HG02852 (cell line): ENCODE measurements around the gene SBNO2.
A peak's percentile ranks its signal among the peaks of the same experiment; 100 is the strongest.

Source experiments
- ATAC-seq: cut with Tn5 transposase; IDR thresholded peaks from one replicate; pipeline ENCODE4 v1.9.1; 2021; ENCODE audit warnings: mild to moderate bottlenecking, moderate library complexity; ENCODE audit not compliant: unreplicated experiment

SBNO2 gene

GRCh38 chr19:1076951-1077350 is 97.1 kb downstream of the SBNO2 start:
- peak; percentile 61 for ATAC-seq

DNA sequence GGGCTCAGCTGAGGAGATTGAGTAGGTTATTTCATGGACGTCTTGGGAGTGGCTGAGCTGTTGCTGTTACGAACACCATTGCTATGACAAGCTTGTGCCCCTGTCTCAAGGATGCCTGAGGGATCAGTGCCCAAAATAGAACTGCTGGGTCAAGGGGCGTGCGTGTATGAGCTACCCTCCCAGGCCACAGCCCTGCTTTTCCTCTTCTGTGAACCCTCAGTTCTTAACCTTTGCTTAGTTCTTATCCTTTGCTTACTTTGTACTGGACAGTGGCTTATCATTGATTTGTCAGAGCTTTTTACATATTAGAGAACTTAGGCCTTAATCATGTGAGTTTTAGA is 98.1 kb downstream of the SBNO2 start:
- ATAC-seq, result no peak

DNA sequence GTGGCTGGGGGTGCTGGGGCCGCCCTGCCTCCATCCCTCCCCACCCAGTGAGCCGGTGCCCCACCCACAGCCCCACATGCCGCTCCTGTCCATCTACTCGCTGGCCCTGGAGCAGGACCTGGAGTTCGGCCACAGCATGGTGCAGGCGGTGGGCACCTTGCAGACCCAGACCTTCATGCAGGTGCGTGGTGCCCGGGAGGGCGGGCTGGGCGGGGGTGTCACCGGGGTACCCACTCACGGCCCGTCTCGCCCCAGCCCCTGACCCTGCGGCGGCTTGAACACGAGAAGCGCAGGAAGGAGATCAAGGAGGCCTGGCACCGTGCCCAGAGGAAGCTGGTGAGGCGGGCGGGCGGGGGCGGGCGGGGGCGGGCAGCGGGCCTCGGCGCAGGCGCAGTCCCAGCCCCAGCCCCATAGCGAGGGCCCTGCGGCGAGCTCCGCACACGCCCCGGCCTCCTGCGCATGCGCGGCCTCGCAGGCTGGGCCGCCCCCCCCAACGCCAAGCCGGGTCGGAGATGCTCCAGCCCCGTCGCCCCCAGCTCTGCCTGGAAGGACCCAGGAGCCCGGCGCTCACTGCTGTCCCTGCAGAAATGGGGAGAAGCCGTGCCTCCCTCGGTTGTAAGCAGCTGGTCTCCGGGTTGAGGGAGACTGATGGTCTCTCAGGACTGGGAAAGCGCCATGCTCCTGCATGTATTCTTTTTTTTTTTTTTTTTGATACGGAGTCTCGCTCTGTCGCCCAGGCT is 99.4 kb downstream of the SBNO2 start:
- peak; percentile 35 for ATAC-seq

- ATAC-seq, result no peak
Observed at GRCh38 chr19:1073956-1074517, 100.0 kb downstream of the SBNO2 start.

DNA sequence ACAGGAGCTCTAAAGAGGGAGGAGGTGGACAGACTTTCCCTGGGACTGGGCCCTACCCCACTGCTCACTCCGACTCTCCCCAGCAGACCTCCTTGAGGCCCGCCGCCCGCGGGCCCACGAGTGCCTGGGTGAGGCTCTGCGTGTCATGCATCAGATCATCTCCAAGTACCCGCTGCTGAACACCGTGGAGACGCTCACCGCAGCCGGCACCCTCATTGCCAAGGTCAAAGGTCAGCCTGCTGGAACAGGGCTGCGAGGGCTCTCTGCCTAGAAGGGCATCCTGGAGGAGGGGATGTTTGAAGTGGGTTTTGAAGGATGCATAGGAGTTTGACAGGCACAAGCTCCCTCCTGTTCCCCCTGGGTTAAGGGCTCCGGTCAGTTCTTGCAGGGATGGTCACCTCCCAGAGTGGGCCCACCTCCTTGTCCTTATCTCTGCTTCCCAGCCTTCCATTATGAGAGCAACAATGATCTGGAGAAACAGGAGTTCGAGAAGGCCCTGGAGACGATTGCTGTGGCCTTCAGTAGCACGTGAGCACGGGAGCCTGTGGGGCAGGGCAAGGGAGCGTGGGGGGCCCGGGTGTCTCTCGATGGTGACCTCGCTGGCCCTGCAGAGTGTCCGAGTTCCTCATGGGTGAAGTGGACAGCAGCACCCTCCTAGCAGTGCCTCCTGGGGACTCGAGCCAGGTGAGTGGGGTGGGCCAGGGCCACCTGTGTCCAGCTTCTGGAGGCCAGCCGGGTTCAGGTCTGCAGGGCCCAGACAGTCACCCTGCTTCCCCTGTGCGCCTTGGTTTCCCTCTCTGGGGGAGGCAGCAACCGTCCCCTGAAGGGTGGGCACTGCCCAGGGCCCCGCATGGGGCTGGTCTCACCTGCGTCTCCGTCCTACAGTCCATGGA is 100.8 kb downstream of the SBNO2 start:
- ATAC-seq, result no peak

DNA sequence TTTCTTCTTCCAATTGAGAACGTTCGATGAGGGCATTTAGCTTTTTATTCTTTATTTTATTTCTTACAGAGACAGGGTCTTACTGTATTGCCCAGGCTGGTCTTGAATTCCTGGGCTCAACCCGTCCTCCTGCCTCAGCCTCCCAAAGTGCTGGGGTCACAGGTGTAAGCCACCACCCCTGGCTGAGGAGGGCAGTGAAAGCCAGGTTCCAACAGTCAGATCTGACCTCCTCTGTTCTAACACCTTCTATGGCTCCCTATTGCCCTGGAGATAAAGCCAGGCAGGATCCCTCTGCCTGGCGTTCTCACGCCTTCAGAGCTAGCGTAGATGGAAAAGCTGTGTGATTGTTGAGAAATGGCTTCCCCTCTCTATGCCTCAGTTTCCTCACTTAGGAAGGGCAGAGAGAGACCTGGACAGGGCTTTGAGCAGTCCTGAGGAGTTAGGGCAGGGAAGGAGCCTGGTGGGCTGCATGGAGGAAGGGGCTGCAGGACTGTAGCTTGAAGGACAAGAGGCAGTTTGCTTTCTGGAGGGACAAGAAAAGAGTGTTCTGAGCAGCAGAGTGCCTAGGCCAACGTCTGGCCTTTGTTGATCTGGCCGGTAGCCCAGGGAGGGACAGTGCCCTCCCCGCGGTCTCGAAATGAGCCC is 101.6 kb downstream of the SBNO2 start:
- ATAC-seq, result no peak

- ATAC-seq, result no peak
Observed at GRCh38 chr19:1070931-1071791, 102.9 kb downstream of the SBNO2 start.

- ATAC-seq, result no peak
Observed at GRCh38 chr19:1070576-1070930, 103.5 kb downstream of the SBNO2 start.

DNA sequence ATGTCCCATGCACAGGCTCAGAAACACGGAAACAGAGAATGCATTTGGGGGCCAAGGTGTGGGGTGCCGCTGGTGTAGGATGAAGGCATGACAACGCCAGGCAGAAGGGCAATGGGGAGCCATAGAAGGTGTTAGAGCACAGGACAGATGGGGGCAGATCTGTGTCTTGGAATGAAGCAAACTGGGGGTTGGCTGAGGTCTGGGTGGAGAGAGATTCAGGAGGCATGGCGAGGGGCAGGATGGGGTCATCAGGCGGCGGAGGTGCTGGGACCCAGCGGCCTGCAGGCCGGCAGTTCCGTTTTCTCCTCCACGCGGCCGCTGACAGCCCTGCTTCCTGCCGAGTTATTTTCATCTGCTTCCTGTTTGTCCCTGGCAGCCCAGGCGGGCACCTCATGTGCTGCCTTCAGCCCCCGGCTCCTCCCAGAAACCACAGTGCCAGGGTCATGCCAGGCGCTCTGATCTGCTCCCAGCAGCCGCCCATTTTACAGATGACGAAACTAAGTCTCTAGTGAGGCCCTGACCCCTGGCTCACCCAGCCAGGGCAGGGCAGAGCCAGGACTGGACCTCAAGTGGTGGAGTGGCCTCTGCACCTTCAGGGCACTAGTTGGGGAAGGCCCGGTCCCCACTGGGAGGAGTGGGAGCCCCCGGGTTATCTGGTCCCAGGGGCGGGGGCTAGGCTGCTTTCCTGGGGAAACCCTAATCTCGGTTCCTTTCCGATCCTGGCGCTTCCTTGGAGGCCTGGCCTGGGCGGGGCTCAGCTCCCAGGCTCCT is 104.9 kb downstream of the SBNO2 start:
- no peak for ATAC-seq

- ATAC-seq, result no peak
Observed at GRCh38 chr19:1068009-1069001, 105.8 kb downstream of the SBNO2 start.

DNA sequence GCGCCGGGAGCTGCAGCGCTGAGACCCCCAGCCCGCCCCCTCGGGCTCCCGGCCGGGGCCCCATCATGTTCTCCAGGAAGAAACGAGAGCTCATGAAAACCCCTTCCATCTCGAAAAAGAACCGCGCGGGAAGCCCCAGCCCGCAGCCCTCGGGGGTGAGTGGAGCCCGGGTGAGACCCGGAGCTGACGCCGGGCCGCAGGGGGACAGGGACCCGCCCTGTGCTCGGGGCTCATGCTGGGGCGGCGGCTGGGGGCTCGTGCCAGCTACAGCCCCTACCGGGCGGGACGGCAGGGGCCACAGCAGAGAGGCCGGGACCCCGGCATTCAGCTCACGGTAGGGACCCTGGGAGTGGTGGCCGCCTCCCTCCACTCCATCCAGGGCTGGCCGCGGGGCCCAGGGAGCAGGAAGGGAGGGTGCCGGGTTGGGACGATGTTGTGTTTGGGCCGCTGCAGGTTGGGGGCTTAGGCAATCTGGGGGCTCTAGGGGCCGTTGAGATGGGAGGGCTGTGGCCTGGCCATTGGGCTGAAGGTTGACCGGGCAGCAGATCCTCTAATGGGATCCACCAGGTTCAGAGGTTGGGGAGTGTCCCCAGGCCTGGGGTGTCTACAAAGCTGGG is 106.6 kb downstream of the SBNO2 start:
- ATAC-seq, result no peak

GRCh38 chr19:1066748-1067340 is 107.2 kb downstream of the SBNO2 start, which contains the start of gene ARHGAP45:
ARHGAP45 (plus strand) TSS chr19:1067167; CDS start chr19:1067406, 239 bp downstream.
- no peak for ATAC-seq

DNA sequence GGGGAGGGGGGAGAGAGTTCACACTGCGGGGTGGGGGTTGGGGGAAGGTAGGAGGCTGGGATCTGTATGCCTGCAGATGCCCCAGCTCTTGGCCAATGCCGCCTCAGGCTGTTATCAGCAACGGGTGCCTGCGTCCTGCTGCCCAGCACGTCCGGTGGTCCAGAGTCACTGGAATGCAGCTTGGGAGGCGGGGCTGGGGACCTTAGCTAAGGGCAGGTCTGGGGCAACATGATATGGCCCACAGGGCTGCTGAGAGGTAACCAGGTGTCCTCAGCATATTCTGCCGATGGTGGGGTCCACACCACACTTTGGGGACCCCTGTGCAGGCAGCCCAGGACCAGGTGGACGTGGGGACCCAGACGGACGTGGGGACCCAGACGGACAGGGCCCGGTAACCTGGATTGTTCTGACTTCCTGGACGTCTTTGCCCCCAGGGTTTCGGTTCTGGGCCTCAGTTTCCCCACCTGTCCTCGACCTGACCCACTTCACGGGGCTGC is 107.8 kb downstream of the SBNO2 start:
- ATAC-seq, result no peak

- no peak for ATAC-seq
Observed at GRCh38 chr19:1065606-1066109, 108.4 kb downstream of the SBNO2 start.

GRCh38 chr19:1064661-1065605 is 109.1 kb downstream of the SBNO2 start:
- ATAC-seq, result no peak
